Measurements from ENCODE around the gene MET. TPM values are rescaled to one million over a fixed set of nuclear protein-coding genes. Genes with fewer than 3 reads are reported as not detected.
"Not testable (repeated sequence)": the region's sequence is repeated elsewhere in the genome, so short reads cannot be mapped to it uniquely, and the experiment has no call there.

MET gene
- total and polyA plus RNA-seq, 9 donors, result 8.4 to 19.6 (median 13.8) TPM

GRCh38 chr7:116742641-116743040 is 70.6 kb downstream of the MET start:
- Histone ChIP-seq H3K27ac (ENCODE audit: low read length) (no peak overlapping the region), H3K36me3 (ENCODE audit: control insufficient read depth, insufficient read depth, low read length) (peaks cover 3% of the 10 kb centered on the region), H3K4me1 (ENCODE audit: control insufficient read depth, insufficient read depth, low read length) (peaks cover 22% of the 10 kb centered on the region), H3K27me3 (ENCODE audit: control insufficient read depth, insufficient read depth, low read length) (no peaks in the 10 kb centered on the region), H3K9me3 (replicated peaks; ENCODE audit: control insufficient read depth, low read depth, low read length) (peaks cover under 1% of the 10 kb centered on the region), H3K4me3 (ENCODE audit: low read length) (no peak overlapping the region)
- peak; percentile 32 for DNase-seq
- WGBS (ENCODE audit: insufficient coverage), result 69% methylated on average over 4 of the region's 6 CpGs

- no CpG with 5 or more reads among the region's 2 CpGs for WGBS (ENCODE audit: insufficient coverage)
- not testable (repeated sequence) for H3K9me3 ChIP-seq (replicated peaks; ENCODE audit: control insufficient read depth, low read depth, low read length); H3K27ac ChIP-seq (ENCODE audit: low read length); H3K36me3 ChIP-seq (ENCODE audit: control insufficient read depth, insufficient read depth, low read length); DNase-seq; H3K27me3 ChIP-seq (ENCODE audit: control insufficient read depth, insufficient read depth, low read length); H3K4me3 ChIP-seq (ENCODE audit: low read length)
- peaks cover 22% of the 10 kb centered on the region for H3K4me1 ChIP-seq (ENCODE audit: control insufficient read depth, insufficient read depth, low read length)
Observed at GRCh38 chr7:116743835-116744234, 71.8 kb downstream of the MET start.

- no CpG with 5 or more reads among the region's 5 CpGs for WGBS (ENCODE audit: insufficient coverage)
- not testable (repeated sequence) for H3K27me3 ChIP-seq (ENCODE audit: control insufficient read depth, insufficient read depth, low read length)
Observed at GRCh38 chr7:116746388-116746787, 74.4 kb downstream of the MET start.

GRCh38 chr7:116751070-116751469 is 79.1 kb downstream of the MET start:
- H3K4me1 ChIP-seq (ENCODE audit: control insufficient read depth, insufficient read depth, low read length); H3K27ac ChIP-seq (ENCODE audit: low read length); H3K9me3 ChIP-seq (replicated peaks; ENCODE audit: control insufficient read depth, low read depth, low read length); H3K4me3 ChIP-seq (ENCODE audit: low read length); H3K36me3 ChIP-seq (ENCODE audit: control insufficient read depth, insufficient read depth, low read length); H3K27me3 ChIP-seq (ENCODE audit: control insufficient read depth, insufficient read depth, low read length); DNase-seq: not testable (repeated sequence)
- WGBS (ENCODE audit: insufficient coverage), result 100% methylated on average over 2 of the region's 4 CpGs

More at GRCh38 chr7:116746388-116746787, 74.4 kb downstream of the MET start:
- peaks cover 13% of the 10 kb centered on the region for H3K4me1 ChIP-seq (ENCODE audit: control insufficient read depth, insufficient read depth, low read length)
- H3K9me3 ChIP-seq (replicated peaks; ENCODE audit: control insufficient read depth, low read depth, low read length); DNase-seq; H3K27ac ChIP-seq (ENCODE audit: low read length); H3K4me3 ChIP-seq (ENCODE audit: low read length); H3K36me3 ChIP-seq (ENCODE audit: control insufficient read depth, insufficient read depth, low read length): not testable (repeated sequence)

DNA sequence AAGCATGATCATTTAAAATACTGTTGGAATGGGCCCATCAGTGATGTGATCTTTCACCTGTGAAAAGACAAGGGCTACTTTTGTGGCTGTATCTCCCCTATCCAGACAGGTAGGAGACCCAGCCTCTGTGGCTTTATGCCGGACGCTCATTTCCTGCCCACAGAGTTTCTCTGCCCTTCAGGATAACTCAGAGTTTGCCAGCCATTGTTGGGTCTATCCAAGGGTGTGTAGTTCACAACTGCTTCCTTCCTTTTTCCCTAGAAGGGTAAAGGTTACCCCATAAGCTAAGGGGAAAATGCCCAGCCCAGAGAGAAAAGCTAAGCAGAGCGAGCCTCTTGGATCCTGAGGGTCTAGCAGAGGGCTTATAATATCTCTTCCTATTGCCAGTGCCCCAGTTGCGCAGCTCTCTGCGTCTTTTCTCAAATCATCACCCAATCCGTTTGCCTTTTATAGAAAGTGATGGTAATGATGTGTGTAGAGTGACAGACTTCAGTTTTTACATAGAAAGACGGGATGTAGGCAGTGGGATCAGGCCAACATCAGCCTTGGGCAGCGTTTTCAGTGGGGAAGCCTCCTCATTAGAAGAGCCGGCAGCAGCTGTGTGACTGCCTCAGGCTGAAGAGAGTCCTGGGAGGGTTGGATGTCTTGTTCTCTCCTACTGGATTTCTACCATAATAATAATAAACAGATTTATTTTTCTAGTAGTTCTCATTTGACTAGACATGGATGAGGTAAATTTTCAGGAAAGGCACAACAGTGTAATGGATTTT is 80.5 kb downstream of the MET start:
- DNase-seq, result no peak
- H3K36me3 ChIP-seq (ENCODE audit: control insufficient read depth, insufficient read depth, low read length), result peaks cover 2% of the 10 kb centered on the region
- peak overlapping the region; percentile 21 for H3K27ac ChIP-seq (ENCODE audit: low read length)
- H3K27me3 ChIP-seq (ENCODE audit: control insufficient read depth, insufficient read depth, low read length), result no peaks in the 10 kb centered on the region
- H3K4me3 ChIP-seq (ENCODE audit: low read length), result no peak overlapping the region
- WGBS (ENCODE audit: insufficient coverage), result 53% methylated on average over 2 of the region's 9 CpGs
- peaks cover 3% of the 10 kb centered on the region for H3K9me3 ChIP-seq (replicated peaks; ENCODE audit: control insufficient read depth, low read depth, low read length)
- H3K4me1 ChIP-seq (ENCODE audit: control insufficient read depth, insufficient read depth, low read length), result no peaks in the 10 kb centered on the region

DNA sequence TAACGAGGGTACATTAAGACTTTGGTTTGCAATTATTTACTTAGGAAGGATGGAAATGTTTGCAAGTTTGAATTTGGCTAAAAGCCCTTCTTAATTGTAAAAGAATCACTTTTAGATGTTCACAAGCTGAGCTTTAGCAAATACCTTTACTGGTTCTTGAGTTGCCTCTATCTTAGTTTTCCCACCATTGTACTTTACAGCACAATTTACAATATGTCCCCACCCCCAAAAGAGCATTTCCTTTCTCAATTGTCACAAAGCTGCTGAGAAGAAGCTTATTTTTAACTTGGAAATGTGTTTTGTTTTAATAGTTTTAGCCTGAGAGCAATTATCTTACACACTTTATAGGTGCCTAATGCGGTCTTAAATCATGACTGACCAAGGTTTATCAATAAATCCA is 81.1 kb downstream of the MET start:
- H3K9me3 ChIP-seq (replicated peaks; ENCODE audit: control insufficient read depth, low read depth, low read length), result no peaks in the 10 kb centered on the region
- no peak overlapping the region for H3K4me3 ChIP-seq (ENCODE audit: low read length)
- no peak overlapping the region for H3K27ac ChIP-seq (ENCODE audit: low read length)
- H3K4me1 ChIP-seq (ENCODE audit: control insufficient read depth, insufficient read depth, low read length), result no peaks in the 10 kb centered on the region
- H3K36me3 ChIP-seq (ENCODE audit: control insufficient read depth, insufficient read depth, low read length), result peaks cover 2% of the 10 kb centered on the region
- no peak for DNase-seq
- WGBS (ENCODE audit: insufficient coverage), result no CpG with 5 or more reads among the region's 2 CpGs
- no peaks in the 10 kb centered on the region for H3K27me3 ChIP-seq (ENCODE audit: control insufficient read depth, insufficient read depth, low read length)

- Histone ChIP-seq H3K27ac (ENCODE audit: low read length) (no peak overlapping the region), H3K36me3 (ENCODE audit: control insufficient read depth, insufficient read depth, low read length) (peaks cover 2% of the 10 kb centered on the region), H3K27me3 (ENCODE audit: control insufficient read depth, insufficient read depth, low read length) (no peaks in the 10 kb centered on the region), H3K9me3 (replicated peaks; ENCODE audit: control insufficient read depth, low read depth, low read length) (no peaks in the 10 kb centered on the region), H3K4me1 (ENCODE audit: control insufficient read depth, insufficient read depth, low read length) (no peaks in the 10 kb centered on the region), H3K4me3 (ENCODE audit: low read length) (no peak overlapping the region)
- WGBS (ENCODE audit: insufficient coverage), result 82% methylated on average over 2 of the region's 4 CpGs
- DNase-seq, result no peak
Observed at GRCh38 chr7:116754186-116754585, 82.2 kb downstream of the MET start.

GRCh38 chr7:116757283-116757682 is 85.3 kb downstream of the MET start:
- Histone ChIP-seq H3K27me3 (ENCODE audit: control insufficient read depth, insufficient read depth, low read length) (no peaks in the 10 kb centered on the region), H3K9me3 (replicated peaks; ENCODE audit: control insufficient read depth, low read depth, low read length) (no peaks in the 10 kb centered on the region), H3K27ac (ENCODE audit: low read length) (no peak overlapping the region), H3K4me3 (ENCODE audit: low read length) (no peak overlapping the region), H3K4me1 (ENCODE audit: control insufficient read depth, insufficient read depth, low read length) (no peaks in the 10 kb centered on the region), H3K36me3 (ENCODE audit: control insufficient read depth, insufficient read depth, low read length) (peaks cover 2% of the 10 kb centered on the region)
- DNase-seq, result no peak
- WGBS (ENCODE audit: insufficient coverage), result no CpG with 5 or more reads among the region's 4 CpGs

- H3K27me3 ChIP-seq (ENCODE audit: control insufficient read depth, insufficient read depth, low read length); H3K36me3 ChIP-seq (ENCODE audit: control insufficient read depth, insufficient read depth, low read length); DNase-seq; H3K9me3 ChIP-seq (replicated peaks; ENCODE audit: control insufficient read depth, low read depth, low read length); H3K27ac ChIP-seq (ENCODE audit: low read length); H3K4me3 ChIP-seq (ENCODE audit: low read length); H3K4me1 ChIP-seq (ENCODE audit: control insufficient read depth, insufficient read depth, low read length): not testable (repeated sequence)
- 67% methylated on average over 1 of the region's 5 CpGs for WGBS (ENCODE audit: insufficient coverage)
Observed at GRCh38 chr7:116759642-116760041, 87.6 kb downstream of the MET start.

GRCh38 chr7:116762971-116763370 is 91.0 kb downstream of the MET start:
- no peaks in the 10 kb centered on the region for H3K9me3 ChIP-seq (replicated peaks; ENCODE audit: control insufficient read depth, low read depth, low read length)
- peaks cover 2% of the 10 kb centered on the region for H3K36me3 ChIP-seq (ENCODE audit: control insufficient read depth, insufficient read depth, low read length)
- peak; percentile 30 for DNase-seq
- no peaks in the 10 kb centered on the region for H3K27me3 ChIP-seq (ENCODE audit: control insufficient read depth, insufficient read depth, low read length)
- WGBS (ENCODE audit: insufficient coverage), result no CpG with 5 or more reads among the region's 1 CpG
- peaks cover 2% of the 10 kb centered on the region for H3K4me1 ChIP-seq (ENCODE audit: control insufficient read depth, insufficient read depth, low read length)
- H3K4me3 ChIP-seq (ENCODE audit: low read length), result no peak overlapping the region
- no peak overlapping the region for H3K27ac ChIP-seq (ENCODE audit: low read length)

DNA sequence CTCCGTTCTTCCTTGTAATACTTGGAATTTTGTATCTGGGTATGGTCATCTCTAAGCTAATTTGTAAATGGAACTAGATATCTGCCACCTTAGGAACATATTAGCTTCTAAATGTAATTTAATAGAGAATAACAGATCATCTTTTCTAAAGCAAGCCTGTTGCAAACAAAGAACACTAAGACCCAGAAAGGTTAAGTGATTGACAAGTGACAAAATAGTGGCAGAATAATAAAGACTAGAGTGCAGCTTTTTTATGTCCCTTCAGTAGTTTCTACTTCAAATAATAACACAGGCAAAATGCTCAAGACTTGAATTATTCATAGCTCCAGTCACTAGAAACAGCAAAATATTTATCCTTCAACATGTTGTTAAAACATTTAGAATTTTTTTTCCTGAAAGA is 91.7 kb downstream of the MET start:
- Histone ChIP-seq H3K36me3 (ENCODE audit: control insufficient read depth, insufficient read depth, low read length) (peaks cover 2% of the 10 kb centered on the region), H3K27ac (ENCODE audit: low read length) (no peak overlapping the region), H3K4me3 (ENCODE audit: low read length) (no peak overlapping the region), H3K27me3 (ENCODE audit: control insufficient read depth, insufficient read depth, low read length) (no peaks in the 10 kb centered on the region), H3K9me3 (replicated peaks; ENCODE audit: control insufficient read depth, low read depth, low read length) (no peaks in the 10 kb centered on the region), H3K4me1 (ENCODE audit: control insufficient read depth, insufficient read depth, low read length) (peaks cover 2% of the 10 kb centered on the region)
- no CpG with 5 or more reads among the region's 1 CpG for WGBS (ENCODE audit: insufficient coverage)
- DNase-seq, result no peak
